Left forelimb (tissue), 1 donor: Measurements from ENCODE around the gene PRDM1.

Experiments used
- DNase-seq: peaks from one replicate; pipeline ENCODE4 v3.0.0-alpha.2; 2018; ENCODE audit warnings: low spot score

PRDM1 gene

DNA sequence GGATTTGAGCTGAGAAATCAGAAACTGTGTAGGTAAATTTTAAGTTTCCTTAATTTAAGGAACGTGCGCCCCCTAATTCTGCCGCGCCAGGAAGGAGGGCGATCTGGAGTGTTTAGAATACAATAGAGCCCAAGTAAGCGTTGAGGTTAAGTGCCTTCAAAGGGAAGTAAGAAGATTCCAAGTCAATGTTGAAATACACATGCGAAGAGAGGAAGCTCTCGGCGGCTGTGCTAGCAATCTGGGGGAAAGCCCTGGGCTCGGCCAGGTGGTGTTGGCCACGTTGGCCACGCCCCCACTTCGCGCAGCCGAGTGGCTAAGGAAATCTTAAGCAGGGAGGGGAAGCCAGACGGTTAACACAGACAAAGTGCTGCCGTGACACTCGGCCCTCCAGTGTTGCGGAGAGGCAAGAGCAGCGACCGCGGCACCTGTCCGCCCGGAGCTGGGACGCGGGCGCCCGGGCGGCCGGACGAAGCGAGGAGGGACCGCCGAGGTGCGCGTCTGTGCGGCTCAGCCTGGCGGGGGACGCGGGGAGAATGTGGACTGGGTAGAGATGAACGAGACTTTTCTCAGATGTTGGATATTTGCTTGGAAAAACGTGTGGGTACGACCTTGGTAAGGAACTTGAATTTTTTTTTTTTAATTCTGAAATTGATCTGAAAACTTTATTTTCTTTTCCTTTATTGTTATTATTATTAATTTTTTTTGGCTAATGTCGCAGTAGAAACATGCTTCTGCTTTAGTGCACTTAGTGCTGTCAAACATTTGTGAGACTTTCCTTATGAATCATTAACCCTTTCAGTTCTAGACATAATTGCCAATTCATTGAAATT is at the start of gene PRDM1:
PRDM1 (plus strand) TSS at position 353 of the 830 bp plus-strand sequence; CDS start at position 571, 218 bp downstream.
- no peak for DNase-seq

DNA sequence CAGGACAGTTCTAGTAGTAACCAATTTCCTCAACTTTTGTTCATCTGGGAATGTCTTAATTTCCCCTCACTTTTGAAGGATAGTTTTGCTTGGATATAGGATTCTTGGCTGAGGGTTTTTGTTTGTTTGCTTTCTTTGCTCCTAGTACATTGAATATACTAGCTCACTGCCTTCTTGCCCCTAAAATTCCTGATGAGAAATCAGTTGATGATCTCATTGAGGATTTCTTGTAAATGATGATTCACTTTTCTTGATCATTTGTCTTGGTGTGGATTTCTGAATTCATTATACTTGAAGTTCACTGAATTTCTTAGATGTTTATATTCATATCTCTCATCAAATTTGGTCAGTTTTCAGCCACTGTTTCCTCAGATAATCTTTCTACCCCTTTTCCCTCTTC is 49.1 kb upstream of the PRDM1 start:
- DNase-seq: no peak

DNA sequence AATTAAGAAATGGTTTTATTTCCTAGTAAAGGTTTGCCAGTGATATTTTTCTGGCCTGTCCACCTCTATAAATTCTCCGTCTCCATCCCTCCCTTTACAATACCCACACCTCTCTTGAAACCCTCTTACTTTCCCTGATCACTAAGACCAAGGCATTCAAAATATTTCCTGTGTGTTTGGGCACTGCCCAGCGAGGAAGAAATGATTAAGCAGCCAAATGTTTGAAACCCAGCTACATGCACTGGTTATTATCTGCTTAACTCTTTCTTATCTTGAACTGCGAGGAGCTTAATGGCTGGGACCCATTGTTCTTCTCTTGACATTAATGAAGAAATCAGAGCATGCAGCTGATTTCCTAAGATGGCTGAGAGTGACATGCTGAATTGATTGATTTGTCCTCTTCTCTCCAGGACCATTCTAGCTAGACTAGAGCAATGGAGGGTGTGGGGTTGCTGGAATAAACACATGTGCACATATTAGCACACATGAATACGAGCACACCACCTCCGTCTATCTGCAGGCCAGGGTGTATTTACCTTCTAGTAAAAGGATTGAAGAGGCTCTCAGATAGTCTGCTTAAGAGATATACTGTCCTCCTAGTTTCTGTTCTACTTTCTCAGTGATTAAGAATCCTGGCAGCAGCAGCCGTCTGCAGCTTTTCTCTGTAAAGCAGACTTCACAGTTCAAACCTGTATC is 46.1 kb upstream of the PRDM1 start:
- DNase-seq: no peak

DNA sequence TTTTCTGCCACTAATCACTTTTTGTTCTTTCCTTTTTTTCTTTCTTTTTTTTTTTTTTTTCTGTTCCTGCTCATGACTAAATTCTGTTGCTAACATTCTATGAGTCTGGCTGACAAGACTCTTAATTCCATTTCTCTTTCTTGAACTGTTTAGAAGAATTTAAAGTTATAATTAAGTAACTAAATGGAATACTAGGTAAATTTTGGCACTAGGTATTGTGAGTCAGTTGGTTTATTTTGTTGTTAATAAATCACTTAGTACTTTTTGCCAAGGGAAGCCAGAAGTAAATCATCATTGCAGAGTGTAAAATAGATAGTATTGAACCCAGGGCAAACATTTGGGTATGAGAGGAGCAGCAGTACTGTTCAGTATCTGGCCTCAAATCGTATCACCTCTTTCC is 42.0 kb upstream of the PRDM1 start:
- no peak for DNase-seq

DNA sequence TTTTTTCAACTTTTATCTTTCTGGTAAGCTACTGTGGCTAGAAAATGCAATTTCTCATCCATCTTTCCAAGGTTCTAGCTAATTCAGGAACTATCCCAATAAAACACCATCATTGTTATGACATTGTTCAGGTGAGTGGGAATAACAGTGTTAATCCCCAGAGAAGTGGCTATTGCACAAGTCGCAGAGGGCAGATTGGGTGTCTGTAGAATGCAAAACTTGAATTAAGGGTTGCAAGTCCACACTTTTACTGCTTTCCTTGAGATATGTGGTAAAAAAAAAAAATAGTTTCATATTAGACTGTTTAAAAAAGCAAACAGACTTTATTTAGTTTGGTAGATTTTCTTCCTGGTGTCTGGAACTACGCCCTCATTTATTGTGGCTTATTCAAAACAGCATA is 41.1 kb upstream of the PRDM1 start:
- no peak for DNase-seq

DNA sequence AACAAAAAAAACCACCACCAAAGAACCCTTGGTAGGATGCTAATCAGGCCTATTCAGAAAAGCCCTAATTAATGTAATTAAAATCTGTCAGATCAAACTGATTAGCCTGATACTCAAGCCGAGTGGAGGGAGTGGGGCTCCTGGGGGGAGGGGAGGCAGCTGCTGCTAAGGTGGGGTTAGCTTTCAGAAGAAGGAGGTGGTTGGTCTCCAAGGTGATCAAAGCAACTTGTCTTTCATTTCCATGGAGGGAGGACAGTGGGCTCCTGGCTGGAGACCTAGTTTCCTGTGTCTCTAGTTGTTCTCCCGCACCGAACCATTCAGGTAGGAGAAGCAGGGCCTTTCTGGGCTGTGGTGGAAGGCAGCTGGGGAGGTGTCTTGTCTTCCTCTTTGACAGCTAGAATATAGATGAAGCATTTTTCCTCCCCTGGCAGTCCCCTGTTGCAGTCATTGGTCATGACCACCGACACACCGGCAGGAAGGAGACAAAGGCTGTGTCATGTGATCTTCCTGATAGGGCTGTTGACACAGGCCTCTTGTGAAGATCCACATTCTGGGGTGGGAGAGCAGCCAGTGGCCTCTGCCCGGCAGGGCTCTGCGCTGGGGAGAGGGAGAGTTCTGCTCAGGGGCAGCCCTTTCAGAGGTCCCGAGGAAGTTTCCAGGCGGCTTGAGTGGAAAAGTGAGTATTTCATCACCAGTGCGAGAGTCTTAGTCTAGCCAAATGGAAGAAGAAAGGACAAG is 39.9 kb upstream of the PRDM1 start:
- no peak for DNase-seq

DNA sequence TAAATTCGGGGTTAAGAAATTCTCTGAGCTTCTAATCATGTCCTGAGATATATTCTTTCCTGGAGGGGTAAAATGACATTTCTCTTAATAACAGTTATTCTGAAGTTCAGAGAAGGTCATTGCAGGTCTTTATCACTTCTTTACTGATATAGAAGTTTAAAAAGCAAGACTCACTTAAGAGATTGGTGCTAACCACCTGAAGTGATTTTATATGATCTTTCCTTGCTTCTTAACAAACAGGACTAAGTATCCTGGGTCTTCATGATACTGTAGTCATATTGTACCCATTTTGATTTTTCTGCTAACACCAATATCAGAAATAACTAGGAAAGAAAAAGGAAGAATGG is 39.3 kb upstream of the PRDM1 start:
- no peak for DNase-seq

DNA sequence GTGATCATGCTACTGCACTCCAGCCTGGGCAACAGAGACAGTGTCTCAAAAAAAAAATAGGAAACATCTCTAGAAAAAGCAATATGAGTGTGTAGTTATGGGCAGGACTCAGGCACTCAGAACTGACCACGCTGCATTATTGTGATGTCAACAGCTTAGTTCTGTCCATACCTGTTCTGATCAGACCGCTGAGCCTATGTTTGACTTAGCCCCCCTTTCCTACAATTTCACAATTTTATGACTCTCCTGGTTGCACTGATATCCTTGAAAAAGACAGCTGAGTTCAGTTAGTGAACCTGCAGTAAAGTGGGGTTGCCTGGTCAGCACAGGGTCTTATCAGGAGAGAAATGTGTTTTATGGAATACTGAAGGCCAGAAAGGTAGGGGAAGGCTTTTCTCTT is 37.8 kb upstream of the PRDM1 start:
- DNase-seq: no peak

DNA sequence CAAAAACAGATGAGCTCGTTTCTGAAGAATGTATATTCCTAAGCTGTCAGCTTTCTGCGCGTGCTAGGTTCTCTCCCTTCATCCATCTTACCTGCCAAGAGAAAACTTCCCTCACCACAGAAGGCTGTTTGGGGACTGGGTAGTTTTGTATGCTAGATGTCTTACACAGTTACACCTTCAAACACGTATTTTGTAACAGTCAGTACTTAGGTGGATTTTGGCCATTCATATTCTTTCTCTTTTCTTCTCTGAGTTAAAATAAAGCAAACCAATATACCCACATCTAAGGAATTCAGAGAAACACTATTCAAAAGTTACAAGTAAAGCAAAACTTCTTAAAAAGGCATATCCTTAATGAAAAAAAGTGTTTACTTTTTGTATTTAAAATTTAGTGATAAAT is 35.6 kb upstream of the PRDM1 start:
- DNase-seq: no peak

DNA sequence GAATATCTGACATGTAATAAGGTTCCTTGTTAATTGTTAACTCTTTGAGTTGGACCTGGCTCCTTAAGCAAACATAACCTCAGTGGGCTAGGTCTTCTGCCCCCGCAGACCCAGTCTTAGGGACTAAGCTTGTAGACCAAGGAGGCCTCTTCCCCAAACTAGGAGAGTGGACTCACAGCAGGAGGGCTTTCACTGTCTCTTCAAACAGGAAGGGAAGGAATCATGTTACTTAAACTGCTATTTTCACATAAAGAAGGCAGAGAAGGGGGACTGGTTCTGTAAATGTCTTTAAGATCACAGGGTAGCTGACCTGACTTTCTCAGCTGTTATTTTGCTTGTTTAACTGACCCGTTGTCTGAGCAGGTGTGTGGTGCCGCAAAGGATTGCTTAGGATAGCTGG is 34.9 kb upstream of the PRDM1 start:
- no peak for DNase-seq

DNA sequence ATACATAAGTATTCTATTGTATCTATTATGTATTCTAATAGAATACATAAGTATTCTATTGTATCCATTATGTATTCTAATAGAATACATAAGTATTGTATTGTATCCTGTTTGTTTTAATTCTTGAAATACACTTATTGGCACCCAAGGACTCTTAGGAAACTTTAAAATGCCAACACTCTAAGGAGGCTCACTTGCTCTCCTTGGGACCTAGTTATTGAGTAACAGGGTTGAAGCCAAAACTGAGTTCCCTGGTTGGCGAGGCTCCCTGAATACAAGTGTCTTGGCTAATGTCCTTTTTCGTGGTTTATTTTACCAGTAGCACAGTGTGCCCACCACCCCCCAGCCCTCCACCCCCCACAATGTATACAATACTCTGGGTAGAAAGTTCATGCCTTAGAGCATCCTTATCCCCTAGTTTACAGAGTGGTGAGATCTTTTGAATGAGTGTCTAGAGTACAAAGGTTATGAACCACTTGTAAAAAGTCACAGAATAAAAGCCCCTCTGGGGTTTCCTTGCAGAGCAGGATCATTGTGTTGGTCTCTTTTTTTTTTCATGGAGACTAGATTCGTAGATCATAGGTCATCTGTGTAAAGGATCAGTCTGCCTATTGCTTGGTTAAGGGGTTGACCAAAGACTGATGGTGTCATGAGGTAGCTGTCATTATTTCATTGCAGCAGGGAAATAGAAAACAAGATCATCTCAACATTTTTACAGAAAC is 32.5 kb upstream of the PRDM1 start:
- DNase-seq: no peak

DNA sequence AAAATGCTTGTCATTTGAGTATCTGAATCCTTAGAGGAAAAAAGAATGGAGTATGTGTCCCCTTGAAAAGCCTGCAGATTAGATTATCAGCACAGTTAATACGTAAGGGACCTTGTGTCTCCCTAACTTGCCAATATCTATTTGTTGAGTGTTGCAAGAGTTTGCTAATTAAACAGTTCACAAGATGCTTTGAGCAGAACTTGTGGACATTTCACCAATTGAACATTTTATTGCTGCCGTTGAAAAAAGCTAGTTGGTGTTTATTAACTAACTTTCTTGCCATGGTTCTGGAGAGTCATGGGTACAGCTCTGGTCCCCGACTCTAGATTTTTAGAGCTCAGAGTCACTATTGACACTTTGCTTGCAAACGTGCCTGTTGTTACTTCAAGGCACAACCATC is 30.6 kb upstream of the PRDM1 start:
- DNase-seq: no peak

DNA sequence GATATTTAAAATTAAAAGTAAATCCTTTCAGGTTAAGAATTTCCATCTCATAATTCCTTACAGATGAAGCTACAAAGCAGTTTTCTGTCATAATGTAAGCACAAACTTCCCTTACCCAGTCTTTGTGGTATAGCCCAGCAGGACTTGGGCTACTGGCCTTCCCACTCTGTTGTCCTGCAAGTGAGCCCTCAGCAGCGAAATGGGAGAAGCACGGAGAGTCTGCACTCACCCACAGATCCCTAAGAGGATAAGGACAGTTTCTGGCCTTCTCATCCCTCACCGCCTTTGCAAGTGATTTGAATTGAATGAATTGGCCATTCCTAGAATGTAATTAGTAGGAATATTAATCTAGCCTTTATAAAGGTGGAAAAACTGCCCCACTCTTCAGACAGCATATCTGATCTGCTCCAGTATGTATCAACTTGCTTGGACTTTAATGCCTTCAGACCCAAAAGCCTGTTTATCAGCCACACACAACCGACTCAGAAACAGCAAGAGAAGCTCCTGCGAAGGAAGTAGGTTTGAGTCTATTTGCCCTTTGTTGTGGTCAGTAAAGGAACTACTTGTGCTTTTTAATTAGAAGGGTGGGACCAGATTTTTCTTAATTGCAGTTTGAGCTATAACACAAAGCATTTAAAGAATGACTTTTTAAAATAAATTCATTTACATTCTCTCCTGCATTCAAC is 29.9 kb upstream of the PRDM1 start:
- DNase-seq: no peak

DNA sequence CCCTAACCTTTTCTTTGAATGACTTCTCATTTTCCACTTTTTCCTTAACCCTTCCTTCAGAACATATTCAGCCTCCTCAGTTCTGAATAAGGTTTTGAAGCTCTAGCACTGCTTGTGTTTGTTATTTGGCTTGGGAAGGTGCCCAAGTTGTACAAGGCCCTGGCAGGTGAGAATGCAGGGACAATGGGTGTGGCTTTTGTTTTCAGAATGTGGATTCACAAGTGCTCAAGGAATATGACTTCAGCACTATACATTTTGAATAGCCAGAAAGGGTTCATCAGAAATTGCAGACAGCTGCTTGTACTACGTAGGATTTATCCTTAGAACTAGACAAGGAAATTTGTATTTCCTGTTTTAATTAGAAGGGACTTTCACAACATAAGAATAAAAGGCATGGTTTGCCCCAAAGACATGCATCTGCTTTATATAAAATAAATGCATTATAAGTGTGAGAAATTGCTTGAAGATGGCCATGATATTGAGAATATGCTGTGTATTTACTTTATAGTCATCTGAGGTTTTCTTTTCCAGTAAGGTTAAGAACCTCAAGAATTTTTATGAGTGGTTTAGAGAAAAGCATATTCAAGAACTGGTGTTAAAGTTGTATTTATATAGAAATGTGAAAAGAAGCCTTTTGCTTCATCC is 29.3 kb upstream of the PRDM1 start:
- no peak for DNase-seq

DNA sequence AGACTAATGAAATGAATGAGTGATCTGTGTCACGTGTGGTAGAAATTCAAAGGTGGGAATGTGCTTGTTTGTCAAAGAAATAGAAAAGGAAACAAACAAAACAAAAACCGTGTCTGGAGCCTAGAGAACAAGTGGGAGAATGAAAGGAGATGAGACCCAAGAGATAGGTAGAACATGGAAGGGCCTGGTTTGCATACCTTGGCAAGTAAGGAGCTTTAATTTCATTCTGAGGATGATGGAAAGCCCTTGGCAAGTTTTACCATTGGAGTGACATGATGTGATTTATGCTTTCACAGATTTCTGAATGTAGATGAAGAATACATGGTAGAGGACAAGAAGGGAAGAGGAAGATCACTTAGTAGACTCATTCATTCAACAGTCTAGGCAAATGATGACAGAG is 26.8 kb upstream of the PRDM1 start:
- DNase-seq: no peak

DNA sequence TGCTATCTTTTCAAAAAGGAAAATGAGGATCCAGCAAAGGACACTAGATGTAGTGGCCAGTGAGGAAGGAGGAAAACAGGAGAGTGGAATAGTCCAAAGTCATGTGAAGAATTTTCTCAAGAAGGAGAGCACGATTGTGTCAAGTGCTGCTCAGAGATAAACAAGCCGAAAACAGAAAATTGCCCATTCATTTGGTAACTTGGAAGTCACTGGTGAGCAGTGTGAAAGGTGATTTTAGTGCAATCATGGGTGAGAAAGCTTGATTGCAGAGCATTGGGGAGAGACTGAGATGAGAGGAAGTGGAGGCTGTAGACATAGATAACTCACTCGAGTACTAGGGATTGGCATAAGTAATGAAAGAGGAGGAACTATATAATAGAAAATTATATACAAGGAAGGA is 26.0 kb upstream of the PRDM1 start:
- DNase-seq: no peak

DNA sequence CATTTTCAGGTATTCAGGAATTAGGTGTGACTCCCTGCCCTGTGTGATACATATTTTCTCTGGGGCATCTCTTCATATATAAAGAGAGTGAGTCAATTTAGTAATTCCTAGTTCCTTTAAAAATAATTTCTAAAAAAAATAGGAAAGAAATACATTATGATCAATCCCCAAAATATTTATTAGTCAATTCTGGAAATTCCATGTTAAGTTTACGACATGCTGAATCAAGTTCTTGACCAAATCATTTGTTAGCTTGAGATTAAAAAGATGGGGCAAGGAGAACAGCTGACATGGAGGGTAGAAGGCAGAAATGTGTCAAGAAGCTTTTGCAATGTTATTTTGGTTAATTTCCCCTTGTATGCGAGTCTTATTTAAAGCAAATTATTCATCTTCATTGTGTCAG is 22.7 kb upstream of the PRDM1 start:
- DNase-seq: no peak

DNA sequence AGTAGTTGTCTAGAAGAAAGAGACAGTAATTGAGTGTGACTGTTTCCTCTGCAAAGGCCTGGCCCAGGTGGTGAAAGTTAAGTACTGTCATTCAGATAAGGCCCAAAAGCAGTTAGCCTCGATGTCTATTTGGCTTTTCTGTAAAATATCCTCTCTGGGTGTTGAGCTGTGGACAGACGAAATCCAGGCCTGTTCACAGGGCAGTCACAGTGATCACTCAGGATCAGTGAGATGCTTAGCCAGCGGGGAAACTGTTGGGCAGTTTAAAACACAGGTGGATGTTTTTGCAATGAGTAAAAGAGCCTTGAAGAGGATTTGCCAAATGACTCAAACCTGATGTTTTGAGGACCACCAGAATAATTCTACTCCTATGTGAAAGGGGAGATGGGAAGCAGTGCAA is 22.0 kb upstream of the PRDM1 start:
- DNase-seq: no peak

DNA sequence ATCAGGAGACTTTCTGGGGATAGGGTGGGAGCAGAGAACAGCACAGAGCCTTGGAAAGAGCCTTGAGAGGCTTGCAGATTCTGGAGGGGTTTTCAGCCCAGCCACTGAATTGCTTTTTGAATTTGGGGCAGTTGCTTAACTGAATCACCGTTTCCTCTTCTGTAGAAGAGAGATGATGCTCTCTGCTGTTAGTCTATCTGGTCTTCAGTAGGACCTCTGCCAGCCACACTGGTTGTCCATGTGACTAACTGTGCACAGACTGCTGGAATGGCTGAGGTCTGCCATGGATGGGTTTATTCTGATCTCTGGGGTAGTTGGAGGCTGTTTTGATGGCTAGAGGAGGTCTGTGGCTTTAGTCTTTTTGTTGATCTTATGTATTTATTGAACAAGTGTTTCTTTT is 21.4 kb upstream of the PRDM1 start:
- DNase-seq: no peak

DNA sequence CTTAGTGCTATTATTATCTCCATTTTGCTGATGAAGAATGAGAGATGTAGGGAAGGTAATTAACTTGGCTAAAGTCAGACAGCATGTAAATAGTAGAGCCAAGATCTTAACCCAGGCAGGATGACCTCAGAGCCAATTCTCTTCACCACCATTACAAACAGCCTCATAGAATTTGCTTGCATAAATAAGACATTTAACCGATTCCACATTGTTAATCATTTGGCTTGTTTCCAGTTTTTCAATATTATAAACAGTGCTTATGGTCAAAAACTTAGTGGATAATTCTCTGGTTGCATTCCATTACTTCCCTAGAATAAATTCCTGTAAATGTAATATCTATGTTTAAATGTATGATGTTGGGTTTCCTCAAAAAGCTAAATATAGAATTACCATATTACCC is 19.1 kb upstream of the PRDM1 start:
- DNase-seq: no peak

DNA sequence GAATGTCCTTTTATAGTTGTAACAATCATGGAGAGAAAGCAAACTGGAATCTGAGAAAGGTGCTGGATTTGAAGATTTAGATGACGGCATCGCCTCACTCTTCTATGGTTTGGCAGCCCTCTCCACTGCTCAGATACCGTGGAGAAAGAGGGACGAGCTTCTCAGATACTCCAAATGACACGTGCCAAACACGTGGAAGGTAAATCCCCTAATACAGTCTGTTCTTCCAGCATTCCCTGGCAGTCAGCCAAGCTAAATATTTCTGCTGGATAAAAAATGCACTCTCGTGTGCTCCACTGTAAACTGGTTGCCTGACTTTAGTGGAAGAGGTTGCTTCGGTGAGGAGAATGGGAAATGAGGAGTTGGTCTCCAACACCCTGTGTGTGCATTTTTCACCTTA is 16.7 kb upstream of the PRDM1 start:
- DNase-seq: no peak
